GM19240 (cell line): Measurements from ENCODE around the gene RBMS3.
"Not testable (repeated sequence)": the region's sequence is repeated elsewhere in the genome, so short reads cannot be mapped to it uniquely, and the experiment has no call there.

Experiments
- DNase-seq: peaks from one replicate; pipeline ENCODE4 v3.0.0; 2011; ENCODE audit warnings: low spot score; ENCODE audit not compliant: insufficient read length

RBMS3 gene

GRCh38 chr3:29382845-29383244, 102.0 kb downstream of the RBMS3 start:
- no peak for DNase-seq

GRCh38 chr3:29384640-29385039, 103.8 kb downstream of the RBMS3 start:
- no peak for DNase-seq

- DNase-seq, result no peak
These were observed 104.4 kb downstream of the RBMS3 start for GRCh38 chr3:29385046-29385830.

GRCh38 chr3:29389362-29389761, 108.5 kb downstream of the RBMS3 start:
- DNase-seq, result no peak

- no peak for DNase-seq
These were observed 111.9 kb downstream of the RBMS3 start for GRCh38 chr3:29392625-29393388.

GRCh38 chr3:29393946-29394345, 113.1 kb downstream of the RBMS3 start:
- DNase-seq, result not testable (repeated sequence)

GRCh38 chr3:29397406-29397805, 116.5 kb downstream of the RBMS3 start:
- no peak for DNase-seq

- no peak for DNase-seq
These were observed 117.9 kb downstream of the RBMS3 start for GRCh38 chr3:29398787-29399186.

GRCh38 chr3:29406291-29406832, 125.5 kb downstream of the RBMS3 start:
- no peak for DNase-seq

- DNase-seq, result no peak
These were observed 127.8 kb downstream of the RBMS3 start for GRCh38 chr3:29408676-29409075.

GRCh38 chr3:29409409-29409808, 128.5 kb downstream of the RBMS3 start:
- DNase-seq, result no peak

GRCh38 chr3:29410220-29410619, 129.3 kb downstream of the RBMS3 start:
- DNase-seq, result no peak

- no peak for DNase-seq
These were observed 130.0 kb downstream of the RBMS3 start for GRCh38 chr3:29410660-29411405.

- no peak for DNase-seq
These were observed 131.2 kb downstream of the RBMS3 start for GRCh38 chr3:29412110-29412509.

- DNase-seq, result no peak
These were observed 133.8 kb downstream of the RBMS3 start for GRCh38 chr3:29414468-29415224.

- no peak for DNase-seq
These were observed 134.8 kb downstream of the RBMS3 start for GRCh38 chr3:29415482-29416223.

GRCh38 chr3:29416514-29416913, 135.6 kb downstream of the RBMS3 start:
- DNase-seq, result no peak

- no peak for DNase-seq
These were observed 139.2 kb downstream of the RBMS3 start for GRCh38 chr3:29420106-29420505.

GRCh38 chr3:29426302-29427226, 145.7 kb downstream of the RBMS3 start:
- DNase-seq, result no peak
